Glutamatergic neuron (in vitro differentiated cells): ENCODE measurements around the gene GJB5. TPM values are rescaled to one million over a fixed set of nuclear protein-coding genes. Genes with fewer than 3 reads are reported as not detected.

Experiments
- DNase-seq: peaks from one replicate; pipeline ENCODE4 v3.0.0; 2022
- H3K27ac Mint-ChIP-seq: one replicate; pipeline ENCODE4 v1.8.0; 2020; ENCODE audit warnings: mild to moderate bottlenecking, mixed read lengths, inconsistent platforms; ENCODE audit not compliant: unreplicated experiment
- H3K27me3 Mint-ChIP-seq: one replicate; pipeline ENCODE4 v1.8.0; 2020; ENCODE audit warnings: mild to moderate bottlenecking, moderate library complexity, mixed read lengths, inconsistent platforms; ENCODE audit not compliant: unreplicated experiment
- H3K36me3 Mint-ChIP-seq: one replicate; pipeline ENCODE4 v1.8.0; 2020; ENCODE audit warnings: mild to moderate bottlenecking, mixed read lengths, inconsistent platforms; ENCODE audit not compliant: unreplicated experiment
- H3K4me1 Mint-ChIP-seq: one replicate; pipeline ENCODE4 v1.8.0; 2020; ENCODE audit warnings: mild to moderate bottlenecking, low read depth, mixed read lengths, inconsistent platforms; ENCODE audit not compliant: unreplicated experiment
- H3K4me3 Mint-ChIP-seq: one replicate; pipeline ENCODE4 v1.8.0; 2020; ENCODE audit warnings: mild to moderate bottlenecking, mixed read lengths, inconsistent platforms; ENCODE audit not compliant: unreplicated experiment
- H3K9me3 Mint-ChIP-seq: one replicate; pipeline ENCODE4 v1.8.0; 2020; ENCODE audit warnings: mild to moderate bottlenecking, moderate library complexity, mixed read lengths, inconsistent platforms; ENCODE audit not compliant: unreplicated experiment
- total RNA-seq: library from RNA; stranded (reverse); fragmentation: NEBNext Ultra II Directional; extraction: Animal tissue kit (Norgen Biotek cat#: 25700); gene quantifications from one replicate; pipeline ENCODE4 v1.2.1, GENCODE V29; 2021; ENCODE audit not compliant: unreplicated experiment
- TF ChIP-seq, protein P1 (sequence below): fragments of 200-600 bp; sonication (generic); IDR thresholded peaks from one replicate; pipeline ENCODE4 v1.5.0; 2021; ENCODE audit not compliant: partially characterized antibody, unreplicated experiment

Gene GJB5
- total RNA-seq, 1 donor from 2014 or later = not detected

DNA sequence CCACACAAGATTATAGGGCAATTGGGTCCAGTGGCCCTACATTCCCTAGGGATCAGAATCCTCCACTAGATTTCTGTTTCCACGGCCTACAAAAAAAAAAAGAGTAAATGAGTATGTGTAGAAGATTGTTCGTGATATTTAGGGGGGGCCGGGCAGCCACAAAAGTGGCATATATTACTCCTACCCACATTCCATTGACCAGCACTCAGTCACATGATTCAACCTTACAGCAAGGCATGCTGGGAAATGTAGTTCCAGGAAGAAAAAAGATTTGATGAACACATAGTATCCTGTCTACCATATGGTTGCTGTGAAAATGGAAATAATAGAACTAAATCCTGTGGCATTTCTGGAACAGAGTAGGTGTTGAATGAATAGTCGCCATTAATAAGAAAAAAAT lies 43.4 kb upstream of the GJB5 start:
- H3K27ac Mint-ChIP-seq = no peak overlapping the region
- no peak for DNase-seq
- no peaks in the 10 kb centered on the region for H3K36me3 Mint-ChIP-seq
- no peaks in the 10 kb centered on the region for H3K9me3 Mint-ChIP-seq
- no peak overlapping the region for H3K4me3 Mint-ChIP-seq
- no peaks in the 10 kb centered on the region for H3K4me1 Mint-ChIP-seq
- TF ChIP-seq, protein P1, sequence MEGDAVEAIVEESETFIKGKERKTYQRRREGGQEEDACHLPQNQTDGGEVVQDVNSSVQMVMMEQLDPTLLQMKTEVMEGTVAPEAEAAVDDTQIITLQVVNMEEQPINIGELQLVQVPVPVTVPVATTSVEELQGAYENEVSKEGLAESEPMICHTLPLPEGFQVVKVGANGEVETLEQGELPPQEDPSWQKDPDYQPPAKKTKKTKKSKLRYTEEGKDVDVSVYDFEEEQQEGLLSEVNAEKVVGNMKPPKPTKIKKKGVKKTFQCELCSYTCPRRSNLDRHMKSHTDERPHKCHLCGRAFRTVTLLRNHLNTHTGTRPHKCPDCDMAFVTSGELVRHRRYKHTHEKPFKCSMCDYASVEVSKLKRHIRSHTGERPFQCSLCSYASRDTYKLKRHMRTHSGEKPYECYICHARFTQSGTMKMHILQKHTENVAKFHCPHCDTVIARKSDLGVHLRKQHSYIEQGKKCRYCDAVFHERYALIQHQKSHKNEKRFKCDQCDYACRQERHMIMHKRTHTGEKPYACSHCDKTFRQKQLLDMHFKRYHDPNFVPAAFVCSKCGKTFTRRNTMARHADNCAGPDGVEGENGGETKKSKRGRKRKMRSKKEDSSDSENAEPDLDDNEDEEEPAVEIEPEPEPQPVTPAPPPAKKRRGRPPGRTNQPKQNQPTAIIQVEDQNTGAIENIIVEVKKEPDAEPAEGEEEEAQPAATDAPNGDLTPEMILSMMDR = no peak
- peaks cover 4% of the 10 kb centered on the region for H3K27me3 Mint-ChIP-seq

DNA sequence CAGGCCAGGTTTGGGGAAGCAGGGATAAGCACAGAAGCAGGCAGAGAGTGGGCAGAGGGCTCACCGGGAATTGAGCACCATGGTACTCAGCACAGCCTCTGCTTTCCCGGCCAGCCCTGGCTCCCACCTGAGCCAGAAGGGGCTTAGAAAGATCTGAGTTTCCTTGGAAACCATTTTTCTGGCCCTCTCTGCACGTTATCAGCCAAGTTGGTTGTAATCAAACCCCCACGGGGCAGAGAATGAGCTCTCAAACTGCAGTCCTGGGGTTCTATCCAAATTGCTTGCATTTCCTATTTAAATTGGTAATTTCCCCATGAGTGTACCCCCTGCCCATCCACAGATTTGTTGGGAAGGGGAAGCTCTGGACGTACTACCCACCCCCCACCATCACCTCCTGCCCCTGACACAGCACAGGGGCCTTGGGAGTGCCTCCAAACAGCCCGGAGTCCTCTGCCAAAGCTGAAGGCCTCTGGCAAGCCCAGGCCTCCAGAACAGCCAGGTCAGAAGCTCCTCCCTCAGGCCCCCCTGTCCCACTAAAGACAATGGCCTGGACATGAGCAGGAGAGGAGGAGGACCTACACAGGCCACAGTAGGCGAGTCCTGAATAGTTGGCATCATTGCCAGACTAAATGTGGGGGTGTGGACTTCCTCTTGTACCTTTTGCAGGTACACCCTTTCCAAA lies 42.7 kb upstream of the GJB5 start:
- Mint-ChIP-seq H3K4me3 (no peak overlapping the region), H3K27ac (no peak overlapping the region), H3K9me3 (no peaks in the 10 kb centered on the region), H3K36me3 (no peaks in the 10 kb centered on the region), H3K4me1 (no peaks in the 10 kb centered on the region), H3K27me3 (peaks cover 4% of the 10 kb centered on the region)
- TF ChIP-seq, protein P1 = no peak
- DNase-seq = no peak

DNA sequence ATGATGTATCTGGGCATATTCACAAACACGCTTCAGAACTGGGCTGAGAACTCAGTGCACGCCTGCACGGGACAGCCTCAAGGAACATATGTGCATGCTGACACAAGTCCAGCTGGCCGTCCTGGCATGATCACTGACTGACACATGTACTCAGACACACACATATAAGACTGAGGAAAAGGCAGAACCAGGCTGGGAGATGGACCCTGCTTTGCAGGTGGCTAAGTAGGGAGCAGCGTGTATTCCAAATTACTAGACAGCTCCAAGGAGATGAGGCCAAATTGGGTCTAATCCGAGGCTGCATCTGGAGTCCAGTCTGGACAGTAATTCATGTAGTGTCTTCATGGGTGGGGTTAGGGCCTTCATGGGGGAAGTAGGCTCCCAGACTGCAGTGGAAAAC lies 41.4 kb upstream of the GJB5 start:
- TF ChIP-seq, protein P1 = no peak
- no peak for DNase-seq
- Mint-ChIP-seq H3K36me3 (no peaks in the 10 kb centered on the region), H3K9me3 (peaks cover under 1% of the 10 kb centered on the region), H3K27ac (no peak overlapping the region), H3K27me3 (peaks cover 4% of the 10 kb centered on the region), H3K4me3 (no peak overlapping the region), H3K4me1 (no peaks in the 10 kb centered on the region)

DNA sequence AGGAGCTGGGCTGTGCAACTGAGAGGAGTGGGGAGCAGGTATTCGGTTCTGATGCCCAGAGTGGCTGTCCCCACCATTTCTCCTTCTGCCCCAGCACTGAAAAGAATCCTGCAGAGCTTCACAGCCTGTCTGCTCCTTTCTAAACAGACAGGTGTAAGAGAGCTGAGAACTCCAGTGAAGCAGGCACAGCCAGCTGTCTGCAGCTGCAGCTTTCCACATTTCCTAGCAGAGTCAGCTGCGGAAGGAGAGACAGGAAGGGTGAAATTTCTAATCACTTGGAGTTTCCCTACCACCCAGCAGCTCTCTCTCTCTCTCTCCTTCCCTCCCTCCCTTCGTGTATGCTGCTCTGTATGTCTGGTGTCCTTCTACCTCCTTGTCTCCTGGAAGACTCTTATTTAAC lies 40.5 kb upstream of the GJB5 start:
- peaks cover 2% of the 10 kb centered on the region for H3K9me3 Mint-ChIP-seq
- H3K4me3 Mint-ChIP-seq = no peak overlapping the region
- no peak for DNase-seq
- no peak overlapping the region for H3K27ac Mint-ChIP-seq
- TF ChIP-seq, protein P1 = no peak
- peaks cover 4% of the 10 kb centered on the region for H3K27me3 Mint-ChIP-seq
- H3K36me3 Mint-ChIP-seq = no peaks in the 10 kb centered on the region
- no peaks in the 10 kb centered on the region for H3K4me1 Mint-ChIP-seq

DNA sequence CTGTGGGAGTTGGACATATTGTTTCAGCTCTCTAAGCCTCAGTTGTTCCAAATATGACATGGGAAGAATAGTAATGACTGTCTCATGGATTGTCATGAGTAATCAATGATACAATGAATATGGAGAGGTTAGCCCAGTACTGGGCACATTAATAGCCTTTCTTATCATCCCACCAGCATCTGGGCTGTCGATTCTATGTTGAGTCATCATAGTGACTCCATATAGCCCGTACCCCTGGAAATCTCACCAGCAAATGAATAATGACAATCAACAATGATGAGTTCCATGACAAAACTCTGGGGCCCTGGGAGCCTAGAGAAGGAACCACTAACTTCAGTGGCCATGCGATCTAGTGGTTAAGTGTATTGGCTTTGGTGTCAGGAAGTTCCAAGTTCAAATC lies 39.7 kb upstream of the GJB5 start:
- Mint-ChIP-seq H3K4me3 (no peak overlapping the region), H3K4me1 (no peaks in the 10 kb centered on the region), H3K27me3 (peaks cover 4% of the 10 kb centered on the region), H3K36me3 (no peaks in the 10 kb centered on the region), H3K9me3 (peaks cover 2% of the 10 kb centered on the region), H3K27ac (no peak overlapping the region)
- TF ChIP-seq, protein P1 = no peak
- DNase-seq = no peak
